Neural progenitor cell (in vitro differentiated cells): ENCODE measurements around the gene VTA1.

Source experiments
- EZH2 ChIP-seq: fragments of 200-600 bp; sonication (generic); IDR thresholded peaks from 2 replicates; pipeline ENCODE4 v1.6.1; 2017; ENCODE audit warnings: antibody characterized with exemption, mild to moderate bottlenecking, moderate library complexity
- EZH2phosphoT487 ChIP-seq: fragments of 200-600 bp; sonication (generic); IDR thresholded peaks from 2 replicates; pipeline ENCODE4 v1.6.1; 2017; ENCODE audit warnings: antibody characterized with exemption
- TF ChIP-seq, protein P1 (sequence below): fragments of 200-600 bp; sonication (generic); IDR thresholded peaks from 2 replicates; pipeline ENCODE4 v1.5.1; 2017; ENCODE audit warnings: antibody characterized with exemption, mild to moderate bottlenecking

DNA sequence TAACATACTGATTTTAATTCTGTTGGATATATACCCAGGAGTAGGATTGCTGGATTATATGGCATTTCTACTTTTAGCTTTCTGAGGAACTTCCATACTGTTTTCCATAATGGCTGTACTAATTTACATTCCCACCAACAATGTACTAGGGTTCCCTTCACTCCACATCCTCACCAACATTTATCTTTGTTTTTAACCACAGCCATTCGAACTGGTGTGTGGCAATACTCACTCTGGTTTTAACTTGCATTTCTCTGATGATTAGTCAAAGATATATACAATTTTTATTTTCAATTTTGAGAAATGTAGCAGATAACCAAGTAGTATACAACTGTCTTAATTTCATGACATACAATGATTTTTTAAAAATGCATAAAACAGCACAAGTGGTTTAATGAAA lies 124.4 kb downstream of the VTA1 start:
- TF ChIP-seq EZH2phosphoT487 (no peak), EZH2 (no peak)
- TF ChIP-seq, protein P1, sequence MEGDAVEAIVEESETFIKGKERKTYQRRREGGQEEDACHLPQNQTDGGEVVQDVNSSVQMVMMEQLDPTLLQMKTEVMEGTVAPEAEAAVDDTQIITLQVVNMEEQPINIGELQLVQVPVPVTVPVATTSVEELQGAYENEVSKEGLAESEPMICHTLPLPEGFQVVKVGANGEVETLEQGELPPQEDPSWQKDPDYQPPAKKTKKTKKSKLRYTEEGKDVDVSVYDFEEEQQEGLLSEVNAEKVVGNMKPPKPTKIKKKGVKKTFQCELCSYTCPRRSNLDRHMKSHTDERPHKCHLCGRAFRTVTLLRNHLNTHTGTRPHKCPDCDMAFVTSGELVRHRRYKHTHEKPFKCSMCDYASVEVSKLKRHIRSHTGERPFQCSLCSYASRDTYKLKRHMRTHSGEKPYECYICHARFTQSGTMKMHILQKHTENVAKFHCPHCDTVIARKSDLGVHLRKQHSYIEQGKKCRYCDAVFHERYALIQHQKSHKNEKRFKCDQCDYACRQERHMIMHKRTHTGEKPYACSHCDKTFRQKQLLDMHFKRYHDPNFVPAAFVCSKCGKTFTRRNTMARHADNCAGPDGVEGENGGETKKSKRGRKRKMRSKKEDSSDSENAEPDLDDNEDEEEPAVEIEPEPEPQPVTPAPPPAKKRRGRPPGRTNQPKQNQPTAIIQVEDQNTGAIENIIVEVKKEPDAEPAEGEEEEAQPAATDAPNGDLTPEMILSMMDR: no peak
